Measurements from ENCODE around the gene UNG. TPM values are rescaled to one million over a fixed set of nuclear protein-coding genes. Genes with fewer than 3 reads are reported as not detected.

The UNG gene
- total and polyA plus RNA-seq, 9 of the 15 experiments (the other 6 are each of a cell fraction or from before 2014, with no cell fraction given): 8.4 to 59.8 (median 41.0) TPM

- TF ChIP-seq ZNF592 (IDR thresholded peaks at IDR 0.05) (no peak), MAFF (IDR thresholded peaks at IDR 0.05; ENCODE audit: low read length) (no peak), PCBP2 (IDR thresholded peaks at IDR 0.05; ENCODE audit: low read depth, low read length, poor library complexity, severe bottlenecking) (no peak), DMBX1 (CRISPR knock-in tag; IDR thresholded peaks at IDR 0.05; ENCODE audit: borderline replicate concordance) (no peak), U2AF2 (optimal IDR thresholded peaks at IDR 0.05; ENCODE audit: low read depth, low read length) (no peak), TAF7 (tag; IDR thresholded peaks at IDR 0.05) (no peak; the same call in 1 of the 2 replicates), BHLHE40 (IDR thresholded peaks at IDR 0.05; ENCODE audit: low read length) (peak; percentile 41; the same call in 1 of the 2 replicates), EZH2 (IDR thresholded peaks at IDR 0.05; ENCODE audit: borderline replicate concordance, low read depth, low read length) (no peak), CHD4 (IDR thresholded peaks at IDR 0.05; ENCODE audit: insufficient read depth, insufficient replicate concordance, low read depth, low read length, poor library complexity, severe bottlenecking) (no peak), KDM2B (CRISPR knock-in tag; IDR thresholded peaks at IDR 0.05) (peak; percentile 81; the same call in 1 of the 2 replicates), PHF8 (IDR thresholded peaks at IDR 0.05; ENCODE audit: borderline replicate concordance, low read length) (peak; percentile 73; the same call in 1 of the 2 replicates), HDAC3 (IDR thresholded peaks at IDR 0.05; ENCODE audit: borderline replicate concordance, partially characterized antibody) (no peak), NR4A1 (CRISPR knock-in tag; IDR thresholded peaks at IDR 0.05) (no peak), NR4A1 (tag; IDR thresholded peaks at IDR 0.05) (0 out of 2 replicates have a peak, but pooled peaks have one; percentile 50), ZC3H11A (IDR thresholded peaks at IDR 0.05; ENCODE audit: low read depth, low read length) (peak; percentile 86), HNRNPUL1 (IDR thresholded peaks at IDR 0.05; ENCODE audit: low read length) (no peak), ZNF282 (CRISPR knock-in tag; IDR thresholded peaks at IDR 0.05) (no peak), ZNF785 (CRISPR knock-in tag; IDR thresholded peaks at IDR 0.05) (no peak)
- TF ChIP-seq, protein P1, sequence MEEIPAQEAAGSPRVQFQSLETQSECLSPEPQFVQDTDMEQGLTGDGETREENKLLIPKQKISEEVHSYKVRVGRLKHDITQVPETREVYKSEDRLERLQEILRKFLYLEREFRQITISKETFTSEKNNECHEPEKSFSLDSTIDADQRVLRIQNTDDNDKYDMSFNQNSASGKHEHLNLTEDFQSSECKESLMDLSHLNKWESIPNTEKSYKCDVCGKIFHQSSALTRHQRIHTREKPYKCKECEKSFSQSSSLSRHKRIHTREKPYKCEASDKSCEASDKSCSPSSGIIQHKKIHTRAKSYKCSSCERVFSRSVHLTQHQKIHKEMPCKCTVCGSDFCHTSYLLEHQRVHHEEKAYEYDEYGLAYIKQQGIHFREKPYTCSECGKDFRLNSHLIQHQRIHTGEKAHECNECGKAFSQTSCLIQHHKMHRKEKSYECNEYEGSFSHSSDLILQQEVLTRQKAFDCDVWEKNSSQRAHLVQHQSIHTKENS (CRISPR knock-in tag; IDR thresholded peaks at IDR 0.05): no peak
Observed at GRCh38 chr12:109052414-109053323, 44.7 kb upstream of the UNG start, which contains the start of gene USP30 (continued).

All from K562 (cell line).